Islet of Langerhans (tissue), 1 donor: ENCODE data around the gene SYT17.

Experiments used
- FAIRE-seq: peaks from one replicate; lab custom pipeline; 2011; peaks lifted over from hg19 to GRCh38; lab: Jason Lieb, UNC

The SYT17 gene

GRCh38 chr16:19139436-19140091, 28.5 kb upstream of the SYT17 start:
- FAIRE-seq: no peak

GRCh38 chr16:19140396-19140795, 27.6 kb upstream of the SYT17 start:
- no peak for FAIRE-seq

- FAIRE-seq: no peak
Observed at GRCh38 chr16:19142939-19143598, 25.0 kb upstream of the SYT17 start.

GRCh38 chr16:19143599-19143956, 24.5 kb upstream of the SYT17 start:
- FAIRE-seq: no peak

GRCh38 chr16:19145010-19145409, 23.0 kb upstream of the SYT17 start:
- no peak for FAIRE-seq

GRCh38 chr16:19147126-19147525, 20.9 kb upstream of the SYT17 start:
- FAIRE-seq: no peak

- FAIRE-seq: no peak
Observed at GRCh38 chr16:19147627-19148026, 20.4 kb upstream of the SYT17 start.

GRCh38 chr16:19148189-19148588, 19.9 kb upstream of the SYT17 start:
- FAIRE-seq: no peak

GRCh38 chr16:19151310-19151709, 16.7 kb upstream of the SYT17 start:
- no peak for FAIRE-seq

GRCh38 chr16:19152042-19152441, 16.0 kb upstream of the SYT17 start:
- FAIRE-seq: no peak

GRCh38 chr16:19153876-19154275, 14.2 kb upstream of the SYT17 start:
- no peak for FAIRE-seq

- no peak for FAIRE-seq
Observed at GRCh38 chr16:19162085-19162484, 6.0 kb upstream of the SYT17 start.

GRCh38 chr16:19163215-19163614, 4.8 kb upstream of the SYT17 start:
- FAIRE-seq: no peak

GRCh38 chr16:19164285-19164684, 3.8 kb upstream of the SYT17 start:
- no peak for FAIRE-seq

GRCh38 chr16:19165101-19165500, 2.9 kb upstream of the SYT17 start:
- no peak for FAIRE-seq

- no peak for FAIRE-seq
Observed at GRCh38 chr16:19166500-19166899, 1.5 kb upstream of the SYT17 start.

GRCh38 chr16:19168371-19169081, 486 bp downstream of the SYT17 start:
- no peak for FAIRE-seq

- no peak for FAIRE-seq
Observed at GRCh38 chr16:19169082-19169639, 1.1 kb downstream of the SYT17 start.

- no peak for FAIRE-seq
Observed at GRCh38 chr16:19170043-19170655, 2.1 kb downstream of the SYT17 start.

GRCh38 chr16:19172098-19172780, 4.2 kb downstream of the SYT17 start:
- no peak for FAIRE-seq

- FAIRE-seq: no peak
Observed at GRCh38 chr16:19173059-19173458, 5.0 kb downstream of the SYT17 start.

GRCh38 chr16:19173649-19174383, 5.8 kb downstream of the SYT17 start:
- no peak for FAIRE-seq
